Neural progenitor cell (in vitro differentiated cells): ENCODE measurements around the gene CELF5. TPM values are rescaled to one million over a fixed set of nuclear protein-coding genes. Genes with fewer than 3 reads are reported as not detected.

Experiments
- DNase-seq: peaks from one replicate; pipeline ENCODE4 v3.0.0-alpha.2; 2016; ENCODE audit warnings: low spot score
- H2AFZ ChIP-seq: fragments of 200-600 bp; sonication (generic); replicated peaks from 2 replicates; pipeline ENCODE4 v1.6.1; 2016; ENCODE audit warnings: antibody characterized with exemption
- H3F3A ChIP-seq: fragments of 200-600 bp; sonication (generic); 2 replicates; pipeline ENCODE4 v1.6.1; 2016; ENCODE audit warnings: antibody characterized with exemption, low read depth
- H3K27ac ChIP-seq: fragments of 200-600 bp; sonication (generic); 2 replicates; pipeline ENCODE4 v1.5.1; 2016; ENCODE audit warnings: mild to moderate bottlenecking
- H3K27me3 ChIP-seq: fragments of 200-600 bp; sonication (generic); 2 replicates; pipeline ENCODE4 v1.6.1; 2016; ENCODE audit warnings: mild to moderate bottlenecking, moderate library complexity
- H3K36me3 ChIP-seq: fragments of 200-600 bp; sonication (generic); 2 replicates; pipeline ENCODE4 v1.5.1; 2016
- H3K4me1 ChIP-seq: fragments of 200-600 bp; sonication (generic); 2 replicates; pipeline ENCODE4 v1.6.1; 2016; ENCODE audit warnings: mixed run types
- H3K4me2 ChIP-seq: fragments of 200-600 bp; sonication (generic); 2 replicates; pipeline ENCODE4 v1.6.1; 2016
- H3K4me3 ChIP-seq: fragments of 200-600 bp; sonication (generic); 2 replicates; pipeline ENCODE4 v1.5.1; 2016
- H3K79me2 ChIP-seq: fragments of 200-600 bp; sonication (generic); 2 replicates; pipeline ENCODE4 v1.6.1; 2016; ENCODE audit warnings: low read depth
- H3K9ac ChIP-seq: fragments of 200-600 bp; sonication (generic); 2 replicates; pipeline ENCODE4 v1.6.1; 2016
- H3K9me3 ChIP-seq: fragments of 200-600 bp; sonication (generic); 2 replicates; pipeline ENCODE4 v1.5.1; 2016; ENCODE audit warnings: low read depth
- H4K20me1 ChIP-seq: fragments of 200-600 bp; sonication (generic); 2 replicates; pipeline ENCODE4 v1.6.1; 2016; ENCODE audit warnings: low read depth
- H3K27ac Mint-ChIP-seq: 3 replicates; pipeline ENCODE4 v1.8.0; 2021; ENCODE audit warnings: mixed read lengths
- H3K27me3 Mint-ChIP-seq: 2 replicates; pipeline ENCODE4 v1.8.0; 2022; ENCODE audit warnings: low read depth, mild to moderate bottlenecking, inconsistent platforms, moderate library complexity, mixed read lengths; ENCODE audit not compliant: insufficient read depth
- H3K36me3 Mint-ChIP-seq: 3 replicates; pipeline ENCODE4 v1.8.0; 2021; ENCODE audit warnings: mixed read lengths
- H3K4me1 Mint-ChIP-seq: 3 replicates; pipeline ENCODE4 v1.8.0; 2021; ENCODE audit warnings: mixed read lengths
- H3K4me3 Mint-ChIP-seq: 3 replicates; pipeline ENCODE4 v1.8.0; 2021; ENCODE audit warnings: mild to moderate bottlenecking, moderate library complexity, mixed read lengths
- H3K9me3 Mint-ChIP-seq: 3 replicates; pipeline ENCODE4 v1.8.0; 2020; ENCODE audit warnings: mixed read lengths
- CTCF ChIP-seq: fragments of 200-600 bp; sonication (generic); IDR thresholded peaks from 2 replicates; pipeline ENCODE4 v1.5.1; 2017; ENCODE audit warnings: antibody characterized with exemption, mild to moderate bottlenecking
- EZH2 ChIP-seq: fragments of 200-600 bp; sonication (generic); IDR thresholded peaks from 2 replicates; pipeline ENCODE4 v1.6.1; 2017; ENCODE audit warnings: antibody characterized with exemption, mild to moderate bottlenecking, moderate library complexity
- EZH2phosphoT487 ChIP-seq: fragments of 200-600 bp; sonication (generic); IDR thresholded peaks from 2 replicates; pipeline ENCODE4 v1.6.1; 2017; ENCODE audit warnings: antibody characterized with exemption
- total RNA-seq: library from RNA; depleted of rRNA; stranded (reverse); fragments of >200 nt; gene quantifications from 2 replicates; pipeline ENCODE4 v1.2.3, GENCODE V29; 2015; ENCODE audit warnings: low replicate concordance

The CELF5 gene
- total RNA-seq, 1 donor from 2014 or later = 7.9 TPM

- Histone ChIP-seq H3K27me3 (no peaks in the 10 kb centered on the region), H3K4me2 (peak overlapping the region; percentile 100), H3K79me2 (peaks cover 47% of the 10 kb centered on the region), H3K4me3 (peak overlapping the region; percentile 82), H3F3A (no peaks in the 10 kb centered on the region), H3K36me3 (no peaks in the 10 kb centered on the region), H3K27ac (no peak overlapping the region), H4K20me1 (peaks cover 43% of the 10 kb centered on the region), H2AFZ (peak overlapping the region; percentile 58), H3K9me3 (no peaks in the 10 kb centered on the region), H3K4me1 (peaks cover 10% of the 10 kb centered on the region), H3K9ac (peak overlapping the region; percentile 92)
- Mint-ChIP-seq H3K4me3 (peak overlapping the region; percentile 92), H3K9me3 (no peaks in the 10 kb centered on the region), H3K27me3 (peaks cover 5% of the 10 kb centered on the region), H3K36me3 (no peaks in the 10 kb centered on the region), H3K4me1 (peaks cover 14% of the 10 kb centered on the region), H3K27ac (peak overlapping the region; percentile 72)
- peak; percentile 41 for DNase-seq
- TF ChIP-seq EZH2 (no peak), CTCF (no peak), EZH2phosphoT487 (no peak)
These were observed 38.2 kb upstream of the CELF5 start for GRCh38 chr19:3186160-3186688.

GRCh38 chr19:3186891-3187661, 37.4 kb upstream of the CELF5 start:
- Mint-ChIP-seq H3K9me3 (no peaks in the 10 kb centered on the region), H3K4me1 (peaks cover 14% of the 10 kb centered on the region), H3K36me3 (no peaks in the 10 kb centered on the region), H3K4me3 (peak overlapping the region; percentile 92), H3K27ac (peak overlapping the region; percentile 72), H3K27me3 (peaks cover 5% of the 10 kb centered on the region)
- H2AFZ ChIP-seq = no peak overlapping the region
- H3K9ac ChIP-seq = peak overlapping the region; percentile 92
- H3K27me3 ChIP-seq = no peaks in the 10 kb centered on the region
- H3K4me1 ChIP-seq = peaks cover 10% of the 10 kb centered on the region
- no peak for DNase-seq
- H3K36me3 ChIP-seq = no peaks in the 10 kb centered on the region
- H3F3A ChIP-seq = no peaks in the 10 kb centered on the region
- TF ChIP-seq EZH2 (no peak), EZH2phosphoT487 (no peak), CTCF (no peak)
- H4K20me1 ChIP-seq = peaks cover 51% of the 10 kb centered on the region
- H3K9me3 ChIP-seq = no peaks in the 10 kb centered on the region
- H3K79me2 ChIP-seq = peaks cover 56% of the 10 kb centered on the region
- no peak overlapping the region for H3K27ac ChIP-seq
- peak overlapping the region; percentile 82 for H3K4me3 ChIP-seq
- H3K4me2 ChIP-seq = peak overlapping the region; percentile 100

DNA sequence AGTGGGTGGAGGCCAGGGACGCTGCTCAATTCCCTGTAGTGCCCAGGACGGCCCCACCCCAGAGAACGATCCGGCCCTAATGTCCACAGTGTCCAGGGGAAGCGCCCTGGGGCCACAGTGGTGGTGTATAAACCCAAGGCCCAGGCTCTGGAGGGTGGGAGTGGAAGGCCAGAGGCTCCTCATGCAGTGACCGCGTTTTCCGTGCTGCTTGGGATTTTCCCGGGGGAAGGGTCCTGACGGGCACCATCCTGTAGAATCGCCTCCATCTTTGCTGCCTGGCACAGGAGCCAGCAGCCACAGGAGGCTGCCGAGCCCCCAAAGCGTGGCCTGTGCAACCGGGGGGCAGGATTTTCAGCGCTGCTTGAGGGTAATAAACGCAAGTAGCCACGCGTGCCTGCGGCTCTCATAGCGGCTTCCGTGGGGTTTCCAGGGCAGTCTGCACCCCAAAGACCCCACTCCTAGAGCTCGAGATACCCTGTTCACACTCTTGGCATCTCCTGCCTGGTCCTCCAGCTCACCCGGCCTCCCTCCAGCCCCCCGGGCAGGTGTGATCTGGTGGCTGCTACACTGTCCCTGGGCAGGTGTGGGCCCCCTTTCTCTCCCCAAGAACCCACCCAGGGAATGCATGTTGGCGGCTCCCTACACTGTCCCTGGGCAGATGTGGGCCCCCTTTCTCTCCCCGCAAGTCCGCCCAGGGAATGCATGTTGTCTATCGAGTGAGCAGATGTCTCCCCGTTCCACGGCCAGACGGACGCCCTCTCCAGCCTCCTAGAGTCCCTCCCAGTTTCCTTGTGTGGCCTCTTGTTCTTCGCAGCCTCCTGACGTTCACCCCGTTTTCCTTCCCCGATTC, 36.6 kb upstream of the CELF5 start:
- Histone ChIP-seq H3K4me3 (no peak overlapping the region), H4K20me1 (peaks cover 51% of the 10 kb centered on the region), H3K36me3 (no peaks in the 10 kb centered on the region), H3F3A (no peaks in the 10 kb centered on the region), H3K4me1 (peaks cover 10% of the 10 kb centered on the region), H3K9ac (peak overlapping the region; percentile 57), H3K27ac (no peak overlapping the region), H3K9me3 (no peaks in the 10 kb centered on the region), H2AFZ (no peak overlapping the region), H3K79me2 (peaks cover 56% of the 10 kb centered on the region), H3K4me2 (peak overlapping the region; percentile 100), H3K27me3 (no peaks in the 10 kb centered on the region)
- H3K4me3 Mint-ChIP-seq = peak overlapping the region; percentile 92
- DNase-seq = no peak
- H3K27ac Mint-ChIP-seq = no peak overlapping the region
- TF ChIP-seq EZH2phosphoT487 (no peak), EZH2 (no peak), CTCF (no peak)
- peaks cover 5% of the 10 kb centered on the region for H3K27me3 Mint-ChIP-seq
- no peaks in the 10 kb centered on the region for H3K36me3 Mint-ChIP-seq
- H3K9me3 Mint-ChIP-seq = no peaks in the 10 kb centered on the region
- peaks cover 14% of the 10 kb centered on the region for H3K4me1 Mint-ChIP-seq
